GM12892 (cell line): ENCODE results near the gene VPS8.

Experiments used
- POLR2AphosphoS5 ChIP-seq: IDR thresholded peaks from 2 replicates; pipeline ENCODE4 v1.6.1; 2011; ENCODE audit warnings: low read depth, low read length, control low read depth
- TAF1 ChIP-seq: IDR thresholded peaks from 2 replicates; pipeline ENCODE4 v1.6.1; 2011; ENCODE audit warnings: low read depth, mild to moderate bottlenecking, control low read depth, low read length, borderline replicate concordance

- TF ChIP-seq POLR2AphosphoS5 (no peak), TAF1 (no peak)
These were observed 237.7 kb downstream of the VPS8 start for GRCh38 chr3:185049710-185050109.
